Colonic mucosa (tissue), 4 donors: ENCODE measurements around the gene RBM20. TPM values are rescaled to one million over a fixed set of nuclear protein-coding genes. Genes with fewer than 3 reads are reported as not detected.

Experiments used
- DNase-seq: peaks from one replicate; pipeline ENCODE4 v3.0.0-alpha.2; 2020
- H3K27ac ChIP-seq: fragments of 200-600 bp; one replicate; pipeline ENCODE4 v1.8.0; 2021
- H3K27me3 ChIP-seq: fragments of 200-600 bp; one replicate; pipeline ENCODE4 v1.8.0; 2021
- H3K36me3 ChIP-seq: fragments of 200-600 bp; one replicate; pipeline ENCODE4 v1.8.0; 2021
- H3K4me1 ChIP-seq: fragments of 200-600 bp; one replicate; pipeline ENCODE4 v1.8.0; 2021; ENCODE audit warnings: mild to moderate bottlenecking
- H3K4me3 ChIP-seq: fragments of 200-600 bp; one replicate; pipeline ENCODE4 v1.8.0; 2021
- H3K9ac ChIP-seq, 2 donors: one replicate each; pipeline ENCODE4 v1.7.0; 2013; ENCODE audit warnings: control low read depth in 2 of 2, low read depth in 2 of 2, low read length in 2 of 2
- H3K9me3 ChIP-seq: fragments of 200-600 bp; one replicate; pipeline ENCODE4 v1.8.0; 2021
- intact Hi-C: fragments of 100-400 bp; cut with DNase I; formaldehyde crosslinking; loops from one replicate; pipeline ENCODE4 v1.14.1; 2022
- total RNA-seq, 2 donors: library from RNA; stranded (reverse); fragmentation: NEBNext Ultra II Directional in 1 of 2; extraction: Animal tissue kit (Norgen Biotek cat#: 25700) in 1 of 2; gene quantifications; one replicate each; pipeline ENCODE4 v1.2.1, GENCODE V29; 2021
- TF ChIP-seq, protein P1 (sequence below): fragments of 200-600 bp; IDR thresholded peaks from one replicate; pipeline ENCODE4 v1.8.0; 2022; ENCODE audit warnings: antibody characterized with exemption, mild to moderate bottlenecking
- donor health status: healthy.
- donor health status: DM: no; HTN: no; CAD: no.
- donor health status: DM: no; HTN: no; CAD: no.

RBM20 gene
- total RNA-seq, 2 donors from 2014 or later = 0.49 to 0.80 TPM

GRCh38 chr10:110843031-110843430 lies 198.9 kb downstream of the RBM20 start:
- peak; percentile 53 for DNase-seq
- peak overlapping the region; percentile 97 for H3K27ac ChIP-seq
- H3K27me3 ChIP-seq = no peaks in the 10 kb centered on the region
- H3K4me3 ChIP-seq = no peak overlapping the region
- peaks cover 36% of the 10 kb centered on the region for H3K4me1 ChIP-seq
- TF ChIP-seq, protein P1, sequence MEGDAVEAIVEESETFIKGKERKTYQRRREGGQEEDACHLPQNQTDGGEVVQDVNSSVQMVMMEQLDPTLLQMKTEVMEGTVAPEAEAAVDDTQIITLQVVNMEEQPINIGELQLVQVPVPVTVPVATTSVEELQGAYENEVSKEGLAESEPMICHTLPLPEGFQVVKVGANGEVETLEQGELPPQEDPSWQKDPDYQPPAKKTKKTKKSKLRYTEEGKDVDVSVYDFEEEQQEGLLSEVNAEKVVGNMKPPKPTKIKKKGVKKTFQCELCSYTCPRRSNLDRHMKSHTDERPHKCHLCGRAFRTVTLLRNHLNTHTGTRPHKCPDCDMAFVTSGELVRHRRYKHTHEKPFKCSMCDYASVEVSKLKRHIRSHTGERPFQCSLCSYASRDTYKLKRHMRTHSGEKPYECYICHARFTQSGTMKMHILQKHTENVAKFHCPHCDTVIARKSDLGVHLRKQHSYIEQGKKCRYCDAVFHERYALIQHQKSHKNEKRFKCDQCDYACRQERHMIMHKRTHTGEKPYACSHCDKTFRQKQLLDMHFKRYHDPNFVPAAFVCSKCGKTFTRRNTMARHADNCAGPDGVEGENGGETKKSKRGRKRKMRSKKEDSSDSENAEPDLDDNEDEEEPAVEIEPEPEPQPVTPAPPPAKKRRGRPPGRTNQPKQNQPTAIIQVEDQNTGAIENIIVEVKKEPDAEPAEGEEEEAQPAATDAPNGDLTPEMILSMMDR = no peak
- intact Hi-C loops = no loop called here
- H3K9ac ChIP-seq = peak overlapping the region; percentile 56 to 61
- H3K36me3 ChIP-seq = no peaks in the 10 kb centered on the region
- no peaks in the 10 kb centered on the region for H3K9me3 ChIP-seq

DNA sequence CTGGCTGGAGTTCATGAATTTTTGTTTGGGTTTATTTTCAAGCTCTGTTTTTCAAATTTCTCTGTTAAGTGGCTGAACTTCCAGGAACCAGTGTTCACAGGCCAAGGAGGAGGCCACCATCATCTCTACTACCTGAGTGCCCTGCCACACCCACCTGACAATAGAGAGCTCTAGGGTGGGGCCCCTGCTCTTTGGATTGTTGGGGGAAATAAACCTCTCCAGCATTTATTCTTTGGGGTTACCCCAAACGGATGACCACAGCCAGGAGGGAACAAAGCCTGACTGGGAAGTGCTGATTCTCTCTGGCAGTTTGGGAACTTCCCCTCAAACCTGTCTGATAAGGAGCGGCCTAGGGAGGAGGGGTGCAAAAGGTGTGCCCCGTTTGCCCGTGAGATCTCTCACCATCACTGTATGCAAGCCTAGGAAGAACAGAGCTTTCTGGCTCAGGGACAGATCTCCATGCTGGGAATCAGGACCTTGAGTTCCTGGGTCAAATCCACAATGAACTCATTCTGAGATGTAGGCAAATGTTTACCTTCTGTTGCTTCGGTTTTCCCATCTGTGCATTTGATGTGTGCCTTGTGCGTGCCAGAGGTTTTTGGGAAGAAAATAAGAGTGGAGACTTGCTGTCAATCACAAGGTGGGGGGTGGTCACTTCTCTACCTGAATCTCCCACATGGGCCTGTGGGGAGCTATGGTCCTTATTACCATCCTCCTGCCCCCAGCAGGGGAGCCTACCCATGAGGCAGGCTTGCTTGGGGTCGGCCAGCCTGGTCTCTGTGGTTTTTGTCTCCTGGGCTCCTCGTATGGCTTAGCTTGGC lies 199.9 kb downstream of the RBM20 start:
- Histone ChIP-seq H3K9me3 (no peaks in the 10 kb centered on the region), H3K36me3 (no peaks in the 10 kb centered on the region), H3K4me3 (no peak overlapping the region), H3K27ac (peak overlapping the region; percentile 97), H3K27me3 (no peaks in the 10 kb centered on the region), H3K4me1 (peaks cover 36% of the 10 kb centered on the region), H3K9ac (peak overlapping the region in 1 of 2 donors; percentile 78)
- peak; percentile 83 for DNase-seq
- intact Hi-C loops = no loop called here
- TF ChIP-seq, protein P1 = no peak

DNA sequence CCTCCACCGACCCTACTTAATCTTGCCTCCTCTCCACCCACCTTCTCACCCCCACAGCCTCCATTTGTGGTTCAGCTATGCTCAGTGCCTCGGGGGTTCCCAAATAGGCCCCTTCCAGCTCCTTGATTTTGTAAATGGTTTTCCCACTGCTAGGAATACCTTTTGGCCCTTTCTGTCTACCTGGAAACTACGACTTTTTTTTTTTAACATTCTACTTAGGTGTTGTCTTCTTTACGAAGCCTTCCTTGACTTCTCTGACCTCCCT lies 200.4 kb downstream of the RBM20 start:
- no peaks in the 10 kb centered on the region for H3K36me3 ChIP-seq
- peak overlapping the region in 1 of 2 donors; percentile 78 for H3K9ac ChIP-seq
- no peaks in the 10 kb centered on the region for H3K27me3 ChIP-seq
- TF ChIP-seq, protein P1 = no peak
- H3K27ac ChIP-seq = peak overlapping the region; percentile 97
- intact Hi-C loops = no loop called here
- no peak overlapping the region for H3K4me3 ChIP-seq
- H3K4me1 ChIP-seq = peaks cover 36% of the 10 kb centered on the region
- DNase-seq = no peak
- no peaks in the 10 kb centered on the region for H3K9me3 ChIP-seq

DNA sequence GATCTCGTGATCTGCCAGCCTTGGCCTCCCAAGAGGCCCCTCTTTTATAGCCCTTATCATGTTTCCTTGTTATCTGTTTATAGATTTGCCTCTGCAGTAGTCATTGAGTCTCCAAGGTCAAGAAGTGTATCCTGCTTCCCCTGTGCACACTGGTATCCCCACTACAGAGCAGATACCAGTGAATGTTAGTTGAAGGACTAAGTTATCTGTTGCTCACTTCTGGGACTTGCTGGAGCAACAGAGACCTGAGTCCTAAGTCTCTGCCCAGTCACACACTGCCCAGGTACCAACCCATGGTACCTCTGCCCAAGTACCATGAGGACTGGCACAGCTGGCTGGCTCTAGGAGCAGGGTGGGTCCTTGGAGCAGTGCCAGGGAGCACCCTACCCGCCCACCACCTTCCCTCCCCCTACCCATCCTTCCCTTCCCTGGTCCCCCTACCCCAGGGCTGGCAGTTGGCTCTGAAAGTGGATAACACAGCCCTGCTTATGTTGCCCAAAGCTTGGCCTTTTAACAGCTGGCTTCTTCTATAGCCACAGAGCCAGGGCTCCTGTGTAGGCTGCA lies 201.1 kb downstream of the RBM20 start:
- Histone ChIP-seq H3K9me3 (no peaks in the 10 kb centered on the region), H3K27me3 (no peaks in the 10 kb centered on the region), H3K4me3 (no peak overlapping the region), H3K36me3 (no peaks in the 10 kb centered on the region), H3K9ac (peak overlapping the region in 1 of 2 donors; percentile 71), H3K27ac (peak overlapping the region; percentile 97), H3K4me1 (peaks cover 36% of the 10 kb centered on the region)
- DNase-seq = no peak
- TF ChIP-seq, protein P1 = no peak
- intact Hi-C loops = no loop called here

DNA sequence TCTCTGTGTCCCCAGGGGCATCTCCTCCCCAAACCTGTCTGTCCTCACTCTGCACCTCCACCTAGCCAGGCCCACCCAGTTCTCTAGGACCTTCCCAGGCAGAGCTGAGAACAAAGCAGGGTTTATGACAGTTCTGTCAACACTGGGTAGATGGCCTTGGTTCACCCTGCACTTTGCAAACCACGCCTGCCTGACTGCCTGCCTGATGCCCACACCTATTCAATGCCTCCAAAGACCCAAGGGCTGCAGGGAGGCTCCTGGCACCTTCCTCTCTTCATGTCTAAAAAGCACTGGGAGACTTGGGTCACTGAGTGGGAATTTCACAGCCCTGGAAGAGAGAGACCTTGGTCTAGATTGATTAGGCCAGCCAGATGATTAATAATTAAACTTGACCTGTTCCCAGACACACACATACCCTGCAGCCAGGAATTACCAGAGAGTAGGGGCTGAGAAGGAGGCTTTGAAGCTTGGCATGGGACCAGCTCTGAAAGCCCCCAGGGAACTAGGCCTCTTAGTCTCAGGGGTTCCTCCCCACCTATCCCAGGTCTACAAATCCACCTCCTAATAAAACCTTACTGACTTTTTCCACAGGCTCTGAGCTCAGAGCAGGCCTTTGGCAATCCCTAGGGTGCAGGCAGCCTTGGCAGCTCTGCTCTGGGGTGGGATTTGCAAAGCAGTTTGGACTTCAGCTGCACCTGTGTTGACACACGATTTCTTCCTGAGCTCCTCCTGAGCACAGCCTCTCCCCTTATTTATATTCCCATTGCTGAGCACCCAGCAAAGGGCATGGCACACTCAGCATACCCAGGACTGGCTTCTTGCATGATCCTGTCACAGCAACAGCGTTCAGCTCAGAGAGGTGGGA lies 201.9 kb downstream of the RBM20 start:
- intact Hi-C loops = no loop called here
- Histone ChIP-seq H3K36me3 (no peaks in the 10 kb centered on the region), H3K9ac (peak overlapping the region; percentile 28 to 71), H3K27me3 (no peaks in the 10 kb centered on the region), H3K9me3 (no peaks in the 10 kb centered on the region), H3K4me3 (no peak overlapping the region), H3K4me1 (peaks cover 36% of the 10 kb centered on the region), H3K27ac (peak overlapping the region; percentile 97)
- DNase-seq = peak; percentile 89
- TF ChIP-seq, protein P1 = no peak
